ENCODE measurements around the gene SMIM5. TPM values are rescaled to one million over a fixed set of nuclear protein-coding genes. Genes with fewer than 3 reads are reported as not detected.

Gene SMIM5
- polyA plus RNA-seq, 1 experiment = not detected

DNA sequence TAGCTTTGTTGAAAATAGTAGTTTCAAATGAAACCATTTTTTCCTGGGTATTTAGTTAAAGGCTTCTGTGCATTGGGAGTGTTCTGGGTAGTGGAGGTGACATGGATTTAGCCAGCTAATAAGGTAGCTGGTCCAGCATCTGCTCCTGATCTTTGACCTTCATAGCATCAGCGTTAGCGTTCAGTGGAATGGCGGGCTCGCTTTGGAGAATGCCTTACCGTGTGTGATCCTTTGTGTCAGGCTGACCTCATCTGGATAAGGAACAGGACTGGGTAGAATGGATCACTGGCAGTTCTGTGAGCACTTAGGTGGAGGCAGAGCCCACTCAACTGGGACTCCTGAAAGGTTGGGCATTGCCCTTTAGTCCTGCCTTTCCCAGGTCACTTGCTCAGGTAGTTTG lies 37.6 kb downstream of the SMIM5 start:
- CTCF ChIA-PET = interaction anchor here (0.6 to 19.7 kb wide), 9 partner anchors 9 to 202 kb away, joined by 3 to 607 read pairs (median 4); partner anchors contain the start of gene SMIM5

GRCh38 chr17:75672011-75672410 lies 38.8 kb downstream of the SMIM5 start:
- POLR2A ChIA-PET = no interaction called here
- TF ChIP-seq, protein P1, sequence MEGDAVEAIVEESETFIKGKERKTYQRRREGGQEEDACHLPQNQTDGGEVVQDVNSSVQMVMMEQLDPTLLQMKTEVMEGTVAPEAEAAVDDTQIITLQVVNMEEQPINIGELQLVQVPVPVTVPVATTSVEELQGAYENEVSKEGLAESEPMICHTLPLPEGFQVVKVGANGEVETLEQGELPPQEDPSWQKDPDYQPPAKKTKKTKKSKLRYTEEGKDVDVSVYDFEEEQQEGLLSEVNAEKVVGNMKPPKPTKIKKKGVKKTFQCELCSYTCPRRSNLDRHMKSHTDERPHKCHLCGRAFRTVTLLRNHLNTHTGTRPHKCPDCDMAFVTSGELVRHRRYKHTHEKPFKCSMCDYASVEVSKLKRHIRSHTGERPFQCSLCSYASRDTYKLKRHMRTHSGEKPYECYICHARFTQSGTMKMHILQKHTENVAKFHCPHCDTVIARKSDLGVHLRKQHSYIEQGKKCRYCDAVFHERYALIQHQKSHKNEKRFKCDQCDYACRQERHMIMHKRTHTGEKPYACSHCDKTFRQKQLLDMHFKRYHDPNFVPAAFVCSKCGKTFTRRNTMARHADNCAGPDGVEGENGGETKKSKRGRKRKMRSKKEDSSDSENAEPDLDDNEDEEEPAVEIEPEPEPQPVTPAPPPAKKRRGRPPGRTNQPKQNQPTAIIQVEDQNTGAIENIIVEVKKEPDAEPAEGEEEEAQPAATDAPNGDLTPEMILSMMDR (IDR thresholded peaks at IDR 0.05; ENCODE audit: insufficient read depth, low read depth, low read length) = no peak
- CTCF ChIA-PET = interaction anchor here (0.7 to 19.7 kb wide), 6 partner anchors 8 to 77 kb away, joined by 3 to 607 read pairs (median 6); partner anchors contain the start of gene SMIM5
- DNase-seq (ENCODE audit: low read depth) = no peak
- Histone ChIP-seq H3K36me3 (ENCODE audit: control insufficient read depth, insufficient read depth, low read length) (peaks cover 18% of the 10 kb centered on the region), H3K27me3 (ENCODE audit: control insufficient read depth, insufficient read depth, low read length) (no peaks in the 10 kb centered on the region), H3K4me3 (ENCODE audit: low read depth, low read length) (no peak overlapping the region)

More for the DNA sequence above, 37.6 kb downstream of the SMIM5 start:
- H3K36me3 ChIP-seq (ENCODE audit: control insufficient read depth, insufficient read depth, low read length) = peaks cover 18% of the 10 kb centered on the region
- H3K4me3 ChIP-seq (ENCODE audit: low read depth, low read length) = no peak overlapping the region
- TF ChIP-seq, protein P1 (IDR thresholded peaks at IDR 0.05; ENCODE audit: insufficient read depth, low read depth, low read length) = no peak
- POLR2A ChIA-PET = no interaction called here
- no peak for DNase-seq (ENCODE audit: low read depth)
- H3K27me3 ChIP-seq (ENCODE audit: control insufficient read depth, insufficient read depth, low read length) = no peaks in the 10 kb centered on the region

GRCh38 chr17:75673487-75673886 lies 40.3 kb downstream of the SMIM5 start:
- POLR2A ChIA-PET = no interaction called here
- Histone ChIP-seq H3K27me3 (ENCODE audit: control insufficient read depth, insufficient read depth, low read length) (no peaks in the 10 kb centered on the region), H3K36me3 (ENCODE audit: control insufficient read depth, insufficient read depth, low read length) (peaks cover 20% of the 10 kb centered on the region), H3K4me3 (ENCODE audit: low read depth, low read length) (no peak overlapping the region)
- no peak for DNase-seq (ENCODE audit: low read depth)
- TF ChIP-seq, protein P1 (IDR thresholded peaks at IDR 0.05; ENCODE audit: insufficient read depth, low read depth, low read length) = no peak
- CTCF ChIA-PET = interaction anchor here (1.6 to 19.7 kb wide), 4 partner anchors 20 to 76 kb away, joined by 4 to 607 read pairs (median 10); partner anchors contain the start of gene SMIM5

DNA sequence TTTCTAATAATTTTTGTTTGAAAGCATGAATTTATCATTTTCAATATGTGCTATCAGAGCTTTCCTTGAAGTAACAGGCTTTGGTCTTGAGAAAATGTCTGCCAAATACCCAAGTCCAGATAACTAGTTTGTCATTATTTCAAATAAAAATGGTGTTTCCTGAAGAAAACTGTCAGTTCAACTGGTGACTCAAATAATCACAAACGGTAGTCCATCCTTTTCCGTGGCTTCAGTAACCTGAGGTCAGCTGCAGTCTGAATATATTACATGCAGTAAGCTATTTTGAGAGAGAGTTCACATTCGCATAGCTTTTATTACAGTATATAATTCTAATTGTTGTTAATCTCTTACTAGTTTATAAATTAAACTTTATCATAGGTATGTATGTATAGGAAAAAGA lies 43.2 kb downstream of the SMIM5 start:
- no peak for DNase-seq (ENCODE audit: low read depth)
- TF ChIP-seq, protein P1 (IDR thresholded peaks at IDR 0.05; ENCODE audit: insufficient read depth, low read depth, low read length) = no peak
- no peak overlapping the region for H3K4me3 ChIP-seq (ENCODE audit: low read depth, low read length)
- ChIA-PET CTCF (interaction anchor here (1.1 to 19.7 kb wide), 4 partner anchors 18 to 73 kb away, joined by 3 to 607 read pairs (median 4); partner anchors contain the start of gene SMIM5), POLR2A (no interaction called here)
- no peaks in the 10 kb centered on the region for H3K27me3 ChIP-seq (ENCODE audit: control insufficient read depth, insufficient read depth, low read length)
- peaks cover 15% of the 10 kb centered on the region for H3K36me3 ChIP-seq (ENCODE audit: control insufficient read depth, insufficient read depth, low read length)

DNA sequence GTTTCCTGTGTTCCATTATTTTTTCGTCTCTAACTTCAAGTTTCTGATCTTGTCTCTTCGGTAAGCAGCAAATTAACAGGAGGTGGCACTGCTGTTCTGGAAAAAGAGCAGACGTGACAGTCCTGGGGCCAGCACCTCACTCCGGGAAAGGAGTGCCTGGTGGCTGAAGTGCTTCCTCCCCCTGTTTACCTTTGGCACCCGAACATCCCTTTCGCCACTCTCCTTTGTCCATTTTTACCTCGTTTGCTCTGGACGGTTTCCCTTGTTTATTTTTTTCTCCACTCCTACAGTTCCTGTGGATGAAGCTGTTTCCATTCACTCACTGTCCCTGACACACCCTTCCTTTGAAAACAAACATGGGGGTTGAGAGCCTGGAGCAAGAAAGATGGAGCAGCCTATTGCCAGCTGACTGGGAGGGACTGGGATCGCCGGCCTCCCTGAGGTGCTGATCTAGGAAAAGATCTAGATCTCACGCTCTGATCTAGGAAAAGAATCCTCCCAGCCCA lies 46.5 kb downstream of the SMIM5 start:
- Histone ChIP-seq H3K36me3 (ENCODE audit: control insufficient read depth, insufficient read depth, low read length) (peaks cover 4% of the 10 kb centered on the region), H3K27me3 (ENCODE audit: control insufficient read depth, insufficient read depth, low read length) (no peaks in the 10 kb centered on the region), H3K4me3 (ENCODE audit: low read depth, low read length) (no peak overlapping the region)
- TF ChIP-seq, protein P1 (IDR thresholded peaks at IDR 0.05; ENCODE audit: insufficient read depth, low read depth, low read length) = peak; percentile 34; the same call in 1 of the 2 replicates
- ChIA-PET CTCF (interaction anchor here (0.6 to 19.7 kb wide), 16 partner anchors 9 to 84 kb away, joined by 3 to 607 read pairs (median 4); partner anchors contain the start of gene SMIM5), POLR2A (interaction anchor here (0.7 kb wide), 1 partner anchor 16 kb away, joined by 3 read pairs; no protein-coding TSS in a partner anchor)
- DNase-seq (ENCODE audit: low read depth) = peak; percentile 51
